ENCODE measurements around the gene KIF5C. TPM values are rescaled to one million over a fixed set of nuclear protein-coding genes. Genes with fewer than 3 reads are reported as not detected.

The KIF5C gene
- polyA plus RNA-seq, 1 donor (not counting 4 experiments of a cell fraction or from before 2014, with no cell fraction given): 0.03 TPM

DNA sequence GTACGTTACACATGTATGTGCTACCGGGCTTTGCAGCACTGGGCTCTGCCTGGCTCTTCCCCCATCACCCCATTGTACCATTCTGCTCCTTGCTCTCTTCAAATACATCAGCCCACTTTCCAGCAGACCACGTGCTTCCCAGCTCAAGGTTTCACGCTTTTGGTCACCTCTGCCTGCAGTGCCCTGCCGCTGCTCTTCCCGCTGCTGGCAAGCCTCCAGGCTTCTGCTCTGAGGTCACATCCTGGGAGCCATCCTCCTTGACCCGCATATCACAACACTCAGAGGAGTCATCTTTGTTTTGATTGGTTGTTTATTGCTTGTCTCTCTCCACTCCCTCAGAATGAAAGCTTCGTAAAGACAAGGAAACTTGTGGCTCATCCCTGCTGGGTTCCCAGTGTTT lies 34.1 kb downstream of the KIF5C start:
- no peak overlapping the region for H3K4me2 ChIP-seq (ENCODE audit: control insufficient read depth, extremely low read depth, insufficient read depth, low read depth, low read length)
- dilution Hi-C loops (cut with MboI; ENCODE audit: extremely low pct_ligation_motif_present, low sequenced_read_pairs): no loop called here
- H3K9me1 ChIP-seq (ENCODE audit: control insufficient read depth, extremely low read depth, insufficient read depth, low read length): no peaks in the 10 kb centered on the region
- H3K79me2 ChIP-seq (ENCODE audit: control insufficient read depth, insufficient read depth, low read length): no peaks in the 10 kb centered on the region
- H3K4me1 ChIP-seq (ENCODE audit: control insufficient read depth, extremely low read depth, insufficient read depth, low read length): no peaks in the 10 kb centered on the region
- no peaks in the 10 kb centered on the region for H3K36me3 ChIP-seq (ENCODE audit: control insufficient read depth in 2 of 2, extremely low read depth in 1 of 2, insufficient read depth in 2 of 2, low read length in 2 of 2)
- H3K27me3 ChIP-seq (ENCODE audit: control insufficient read depth, extremely low read depth, insufficient read depth, low read length): no peaks in the 10 kb centered on the region
- no peak overlapping the region for H3K4me3 ChIP-seq (ENCODE audit: control insufficient read depth in 2 of 3, extremely low read depth in 1 of 3, insufficient read depth in 2 of 3, low read depth in 1 of 3, low read length in 3 of 3)
- no peak overlapping the region for H3K9ac ChIP-seq (ENCODE audit: control insufficient read depth, extremely low read depth, insufficient read depth, low read length)
- H2AFZ ChIP-seq (ENCODE audit: control insufficient read depth, low read length): no peak overlapping the region
- DNase-seq (ENCODE audit: low read depth, low spot score) (no peak), FAIRE-seq (no peak)
- no peaks in the 10 kb centered on the region for H4K20me1 ChIP-seq (ENCODE audit: control insufficient read depth, extremely low read depth, insufficient read depth, low read length)
- H3K27ac ChIP-seq (ENCODE audit: control insufficient read depth, insufficient read depth, low read length): no peak overlapping the region
- TF ChIP-seq, protein P1, sequence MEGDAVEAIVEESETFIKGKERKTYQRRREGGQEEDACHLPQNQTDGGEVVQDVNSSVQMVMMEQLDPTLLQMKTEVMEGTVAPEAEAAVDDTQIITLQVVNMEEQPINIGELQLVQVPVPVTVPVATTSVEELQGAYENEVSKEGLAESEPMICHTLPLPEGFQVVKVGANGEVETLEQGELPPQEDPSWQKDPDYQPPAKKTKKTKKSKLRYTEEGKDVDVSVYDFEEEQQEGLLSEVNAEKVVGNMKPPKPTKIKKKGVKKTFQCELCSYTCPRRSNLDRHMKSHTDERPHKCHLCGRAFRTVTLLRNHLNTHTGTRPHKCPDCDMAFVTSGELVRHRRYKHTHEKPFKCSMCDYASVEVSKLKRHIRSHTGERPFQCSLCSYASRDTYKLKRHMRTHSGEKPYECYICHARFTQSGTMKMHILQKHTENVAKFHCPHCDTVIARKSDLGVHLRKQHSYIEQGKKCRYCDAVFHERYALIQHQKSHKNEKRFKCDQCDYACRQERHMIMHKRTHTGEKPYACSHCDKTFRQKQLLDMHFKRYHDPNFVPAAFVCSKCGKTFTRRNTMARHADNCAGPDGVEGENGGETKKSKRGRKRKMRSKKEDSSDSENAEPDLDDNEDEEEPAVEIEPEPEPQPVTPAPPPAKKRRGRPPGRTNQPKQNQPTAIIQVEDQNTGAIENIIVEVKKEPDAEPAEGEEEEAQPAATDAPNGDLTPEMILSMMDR (optimal IDR thresholded peaks at IDR 0.05 in 1 of 3, IDR thresholded peaks at IDR 0.05 in 1 of 3, conservative IDR thresholded peaks at IDR 0.05 in 1 of 3; ENCODE audit: extremely low read depth in 1 of 3, insufficient read depth in 2 of 3, low read length in 3 of 3): no peak
- no peak for TF ChIP-seq EZH2 (IDR thresholded peaks at IDR 0.05; ENCODE audit: low read length)
- H3K9me3 ChIP-seq (ENCODE audit: control insufficient read depth, low read depth, low read length): no peaks in the 10 kb centered on the region

DNA sequence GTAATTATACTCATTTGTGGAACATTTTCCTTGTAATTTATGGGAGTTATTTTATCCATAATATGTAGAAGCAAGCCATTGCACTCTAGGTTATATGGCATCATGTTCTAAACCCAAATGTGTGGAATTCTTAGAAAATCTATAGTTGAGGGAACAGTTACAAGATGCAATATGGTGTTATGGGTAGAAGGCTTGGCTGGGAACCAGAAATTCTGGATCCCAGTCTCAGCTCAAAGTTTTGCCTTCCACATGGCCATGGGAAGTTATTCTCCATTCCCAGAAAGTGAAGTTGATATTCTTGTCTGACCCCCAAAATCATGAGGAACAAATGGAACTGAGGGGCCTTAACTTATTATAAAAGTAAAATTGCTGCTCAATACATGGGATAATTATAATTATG lies 38.0 kb downstream of the KIF5C start:
- Histone ChIP-seq H3K27ac (ENCODE audit: control insufficient read depth, insufficient read depth, low read length) (no peak overlapping the region), H3K79me2 (ENCODE audit: control insufficient read depth, insufficient read depth, low read length) (no peaks in the 10 kb centered on the region), H3K4me3 (ENCODE audit: control insufficient read depth in 2 of 3, extremely low read depth in 1 of 3, insufficient read depth in 2 of 3, low read depth in 1 of 3, low read length in 3 of 3) (no peak overlapping the region), H3K27me3 (ENCODE audit: control insufficient read depth, extremely low read depth, insufficient read depth, low read length) (peaks cover 3% of the 10 kb centered on the region), H3K36me3 (ENCODE audit: control insufficient read depth in 2 of 2, extremely low read depth in 1 of 2, insufficient read depth in 2 of 2, low read length in 2 of 2) (no peaks in the 10 kb centered on the region), H3K9ac (ENCODE audit: control insufficient read depth, extremely low read depth, insufficient read depth, low read length) (no peak overlapping the region), H2AFZ (ENCODE audit: control insufficient read depth, low read length) (no peak overlapping the region), H3K4me1 (ENCODE audit: control insufficient read depth, extremely low read depth, insufficient read depth, low read length) (no peaks in the 10 kb centered on the region), H3K9me3 (ENCODE audit: control insufficient read depth, low read depth, low read length) (no peaks in the 10 kb centered on the region), H4K20me1 (ENCODE audit: control insufficient read depth, extremely low read depth, insufficient read depth, low read length) (no peaks in the 10 kb centered on the region), H3K9me1 (ENCODE audit: control insufficient read depth, extremely low read depth, insufficient read depth, low read length) (no peaks in the 10 kb centered on the region), H3K4me2 (ENCODE audit: control insufficient read depth, extremely low read depth, insufficient read depth, low read depth, low read length) (no peak overlapping the region)
- FAIRE-seq (no peak), DNase-seq (ENCODE audit: low read depth, low spot score) (no peak)
- no peak for TF ChIP-seq EZH2 (IDR thresholded peaks at IDR 0.05; ENCODE audit: low read length)
- TF ChIP-seq, protein P1 (optimal IDR thresholded peaks at IDR 0.05 in 1 of 3, IDR thresholded peaks at IDR 0.05 in 1 of 3, conservative IDR thresholded peaks at IDR 0.05 in 1 of 3; ENCODE audit: extremely low read depth in 1 of 3, insufficient read depth in 2 of 3, low read length in 3 of 3): no peak
- dilution Hi-C loops (cut with MboI; ENCODE audit: extremely low pct_ligation_motif_present, low sequenced_read_pairs): no loop called here
